Adrenal gland (tissue), 5 donors: ENCODE measurements around the gene ANKRD6.

Experiments used
- POLR2A ChIP-seq, 2 donors: fragments of 450-650 bp; IDR thresholded peaks; one replicate each; pipeline ENCODE4 v1.6.1; 2017; ENCODE audit warnings: antibody characterized with exemption in 2 of 2, mild to moderate bottlenecking in 2 of 2, moderate library complexity in 1 of 2
- TF ChIP-seq, protein P1 (sequence below), 6 experiments: fragments of 450-650 bp in 4 of 6; fragments of 200-600 bp in 2 of 6; sonication (generic) in 1 of 6; IDR thresholded peaks; 1 replicate in 5 of 6; 2 replicates in 1 of 6; pipeline versions ENCODE4 v1.5.1 to v1.8.0; 2016 to 2021; ENCODE audit warnings: antibody characterized with exemption in 6 of 6, mild to moderate bottlenecking in 2 of 6, moderate library complexity in 1 of 6
- donor health status: DM: no; HTN: no; CAD: no.

DNA sequence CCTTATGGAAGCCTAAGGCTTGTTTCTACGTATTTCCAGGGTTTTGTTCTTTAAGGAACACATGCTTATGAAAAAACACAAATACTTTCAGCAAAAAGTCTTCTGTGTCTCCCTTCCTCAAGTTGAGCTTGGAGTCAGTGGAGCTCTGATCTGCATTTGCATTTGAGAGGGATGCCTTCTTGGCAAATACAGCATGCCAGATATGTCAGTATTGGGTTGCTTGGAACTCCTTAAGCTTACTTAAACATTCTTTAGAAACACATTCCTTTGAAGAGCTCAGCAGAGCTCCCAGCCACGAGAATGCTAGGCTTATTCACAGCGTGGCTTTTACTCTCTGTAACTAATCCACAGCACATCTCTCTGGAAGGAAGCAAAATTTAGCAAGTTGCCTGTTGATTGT is 68.3 kb downstream of the ANKRD6 start:
- TF ChIP-seq, protein P1, sequence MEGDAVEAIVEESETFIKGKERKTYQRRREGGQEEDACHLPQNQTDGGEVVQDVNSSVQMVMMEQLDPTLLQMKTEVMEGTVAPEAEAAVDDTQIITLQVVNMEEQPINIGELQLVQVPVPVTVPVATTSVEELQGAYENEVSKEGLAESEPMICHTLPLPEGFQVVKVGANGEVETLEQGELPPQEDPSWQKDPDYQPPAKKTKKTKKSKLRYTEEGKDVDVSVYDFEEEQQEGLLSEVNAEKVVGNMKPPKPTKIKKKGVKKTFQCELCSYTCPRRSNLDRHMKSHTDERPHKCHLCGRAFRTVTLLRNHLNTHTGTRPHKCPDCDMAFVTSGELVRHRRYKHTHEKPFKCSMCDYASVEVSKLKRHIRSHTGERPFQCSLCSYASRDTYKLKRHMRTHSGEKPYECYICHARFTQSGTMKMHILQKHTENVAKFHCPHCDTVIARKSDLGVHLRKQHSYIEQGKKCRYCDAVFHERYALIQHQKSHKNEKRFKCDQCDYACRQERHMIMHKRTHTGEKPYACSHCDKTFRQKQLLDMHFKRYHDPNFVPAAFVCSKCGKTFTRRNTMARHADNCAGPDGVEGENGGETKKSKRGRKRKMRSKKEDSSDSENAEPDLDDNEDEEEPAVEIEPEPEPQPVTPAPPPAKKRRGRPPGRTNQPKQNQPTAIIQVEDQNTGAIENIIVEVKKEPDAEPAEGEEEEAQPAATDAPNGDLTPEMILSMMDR (IDR thresholded peaks at IDR 0.05) = no peak
- TF ChIP-seq POLR2A (IDR thresholded peaks at IDR 0.05) = no peak
